Colonic mucosa (tissue), 4 donors: Measurements from ENCODE around the gene PANK2. TPM values are rescaled to one million over a fixed set of nuclear protein-coding genes. Genes with fewer than 3 reads are reported as not detected.

ENCODE experiments used
- DNase-seq: peaks from one replicate; pipeline ENCODE4 v3.0.0-alpha.2; 2020
- H3K27ac ChIP-seq: fragments of 200-600 bp; one replicate; pipeline ENCODE4 v1.8.0; 2021
- H3K27me3 ChIP-seq: fragments of 200-600 bp; one replicate; pipeline ENCODE4 v1.8.0; 2021
- H3K36me3 ChIP-seq: fragments of 200-600 bp; one replicate; pipeline ENCODE4 v1.8.0; 2021
- H3K4me1 ChIP-seq: fragments of 200-600 bp; one replicate; pipeline ENCODE4 v1.8.0; 2021; ENCODE audit warnings: mild to moderate bottlenecking
- H3K4me3 ChIP-seq: fragments of 200-600 bp; one replicate; pipeline ENCODE4 v1.8.0; 2021
- H3K9ac ChIP-seq, 2 donors: one replicate each; pipeline ENCODE4 v1.7.0; 2013; ENCODE audit warnings: control low read depth in 2 of 2, low read depth in 2 of 2, low read length in 2 of 2
- H3K9me3 ChIP-seq: fragments of 200-600 bp; one replicate; pipeline ENCODE4 v1.8.0; 2021
- intact Hi-C: fragments of 100-400 bp; cut with DNase I; formaldehyde crosslinking; loops from one replicate; pipeline ENCODE4 v1.14.1; 2022
- total RNA-seq, 2 donors: library from RNA; stranded (reverse); fragmentation: NEBNext Ultra II Directional in 1 of 2; extraction: Animal tissue kit (Norgen Biotek cat#: 25700) in 1 of 2; gene quantifications; one replicate each; pipeline ENCODE4 v1.2.1, GENCODE V29; 2021
- TF ChIP-seq, protein P1 (sequence below): fragments of 200-600 bp; IDR thresholded peaks from one replicate; pipeline ENCODE4 v1.8.0; 2022; ENCODE audit warnings: antibody characterized with exemption, mild to moderate bottlenecking
- donor health status: healthy.
- donor health status: DM: no; HTN: no; CAD: no.
- donor health status: DM: no; HTN: no; CAD: no.

The PANK2 gene
- total RNA-seq, 2 donors from 2014 or later = 29.7 to 31.3 TPM

DNA sequence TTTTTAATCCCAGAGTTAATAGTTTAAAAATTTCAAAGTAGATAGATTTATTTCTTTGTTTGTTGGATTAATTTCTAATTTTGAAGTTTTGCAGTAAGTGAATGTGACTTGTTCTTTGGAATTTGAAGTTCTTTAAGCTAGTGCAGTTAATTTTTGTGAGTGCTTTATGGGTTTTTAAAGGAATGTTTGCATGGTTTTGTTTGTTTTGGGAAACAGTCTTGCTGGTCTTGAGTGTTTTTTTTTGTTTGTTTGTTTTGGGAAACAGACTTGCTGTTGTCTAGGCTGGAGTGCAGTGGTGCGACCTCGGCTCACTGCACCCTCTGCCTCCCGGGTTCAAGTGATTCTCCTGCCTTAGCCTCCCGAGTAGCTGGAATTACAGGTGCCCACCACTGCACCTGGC lies 9.5 kb downstream of the PANK2 start:
- Histone ChIP-seq H3K27ac (no peak overlapping the region), H3K36me3 (no peaks in the 10 kb centered on the region), H3K4me1 (no peaks in the 10 kb centered on the region), H3K9me3 (no peaks in the 10 kb centered on the region), H3K9ac (no peak overlapping the region), H3K4me3 (no peak overlapping the region), H3K27me3 (no peaks in the 10 kb centered on the region)
- TF ChIP-seq, protein P1, sequence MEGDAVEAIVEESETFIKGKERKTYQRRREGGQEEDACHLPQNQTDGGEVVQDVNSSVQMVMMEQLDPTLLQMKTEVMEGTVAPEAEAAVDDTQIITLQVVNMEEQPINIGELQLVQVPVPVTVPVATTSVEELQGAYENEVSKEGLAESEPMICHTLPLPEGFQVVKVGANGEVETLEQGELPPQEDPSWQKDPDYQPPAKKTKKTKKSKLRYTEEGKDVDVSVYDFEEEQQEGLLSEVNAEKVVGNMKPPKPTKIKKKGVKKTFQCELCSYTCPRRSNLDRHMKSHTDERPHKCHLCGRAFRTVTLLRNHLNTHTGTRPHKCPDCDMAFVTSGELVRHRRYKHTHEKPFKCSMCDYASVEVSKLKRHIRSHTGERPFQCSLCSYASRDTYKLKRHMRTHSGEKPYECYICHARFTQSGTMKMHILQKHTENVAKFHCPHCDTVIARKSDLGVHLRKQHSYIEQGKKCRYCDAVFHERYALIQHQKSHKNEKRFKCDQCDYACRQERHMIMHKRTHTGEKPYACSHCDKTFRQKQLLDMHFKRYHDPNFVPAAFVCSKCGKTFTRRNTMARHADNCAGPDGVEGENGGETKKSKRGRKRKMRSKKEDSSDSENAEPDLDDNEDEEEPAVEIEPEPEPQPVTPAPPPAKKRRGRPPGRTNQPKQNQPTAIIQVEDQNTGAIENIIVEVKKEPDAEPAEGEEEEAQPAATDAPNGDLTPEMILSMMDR = no peak
- DNase-seq = no peak
- intact Hi-C loops = no loop called here

DNA sequence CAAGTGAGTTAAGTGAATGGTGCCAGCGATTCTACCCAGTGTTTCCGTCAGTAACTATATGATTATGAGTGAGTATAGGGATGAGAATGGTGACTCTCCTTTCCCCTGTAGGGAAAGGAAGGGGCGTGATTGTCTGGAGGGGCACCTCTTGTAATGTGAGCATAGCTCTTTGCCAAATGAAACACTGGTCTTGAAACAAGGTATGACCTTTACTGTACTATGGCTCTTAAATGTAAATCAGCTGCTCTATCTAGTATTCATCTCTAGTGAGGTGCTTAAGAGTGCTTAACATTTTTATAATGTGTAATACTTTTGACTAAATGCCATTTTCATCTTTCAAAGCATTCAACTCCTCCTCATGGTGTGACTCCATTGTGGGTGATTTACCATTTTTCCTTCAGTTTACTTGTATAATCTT lies 11.0 kb downstream of the PANK2 start:
- no peak for DNase-seq
- H3K4me3 ChIP-seq = no peak overlapping the region
- intact Hi-C loops = no loop called here
- no peaks in the 10 kb centered on the region for H3K9me3 ChIP-seq
- no peak overlapping the region for H3K9ac ChIP-seq
- no peaks in the 10 kb centered on the region for H3K27me3 ChIP-seq
- TF ChIP-seq, protein P1 = no peak
- H3K4me1 ChIP-seq = no peaks in the 10 kb centered on the region
- H3K36me3 ChIP-seq = no peaks in the 10 kb centered on the region
- H3K27ac ChIP-seq = no peak overlapping the region

DNA sequence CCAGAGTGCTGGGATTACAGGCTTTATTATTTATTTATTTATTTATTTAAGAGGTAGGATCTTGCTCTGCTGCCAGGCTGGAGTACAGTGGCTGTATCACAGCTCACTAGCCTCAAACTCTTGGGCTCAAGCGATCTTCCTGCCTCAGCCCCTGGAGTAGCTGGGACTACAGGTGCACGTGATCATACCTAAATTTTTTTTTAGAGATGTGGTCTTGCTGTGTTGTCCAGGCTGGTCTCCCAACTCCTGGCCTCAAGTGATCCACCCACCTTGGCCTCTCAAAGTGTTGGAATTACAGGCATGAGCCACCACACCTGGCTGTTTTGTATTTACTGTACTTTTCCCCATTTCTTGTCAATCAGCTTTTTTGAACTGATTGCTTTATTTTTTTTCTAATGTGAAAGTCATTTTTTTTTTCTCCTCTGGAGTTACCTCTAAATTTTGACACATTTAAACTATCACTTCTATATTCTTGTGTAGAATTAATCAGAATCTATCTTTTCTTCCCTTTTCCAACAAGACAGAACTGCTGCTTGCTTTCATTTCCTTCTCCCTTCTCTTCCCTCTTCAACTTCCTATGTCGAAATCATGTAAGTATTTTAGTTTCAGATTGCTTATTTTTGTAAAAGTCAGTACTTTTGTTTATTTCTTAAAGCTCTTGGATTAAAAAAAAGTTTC lies 12.0 kb downstream of the PANK2 start:
- TF ChIP-seq, protein P1 = no peak
- DNase-seq = no peak
- Histone ChIP-seq H3K9ac (no peak overlapping the region), H3K9me3 (no peaks in the 10 kb centered on the region), H3K4me3 (no peak overlapping the region), H3K36me3 (no peaks in the 10 kb centered on the region), H3K4me1 (no peaks in the 10 kb centered on the region), H3K27ac (no peak overlapping the region), H3K27me3 (no peaks in the 10 kb centered on the region)
- intact Hi-C loops = no loop called here

DNA sequence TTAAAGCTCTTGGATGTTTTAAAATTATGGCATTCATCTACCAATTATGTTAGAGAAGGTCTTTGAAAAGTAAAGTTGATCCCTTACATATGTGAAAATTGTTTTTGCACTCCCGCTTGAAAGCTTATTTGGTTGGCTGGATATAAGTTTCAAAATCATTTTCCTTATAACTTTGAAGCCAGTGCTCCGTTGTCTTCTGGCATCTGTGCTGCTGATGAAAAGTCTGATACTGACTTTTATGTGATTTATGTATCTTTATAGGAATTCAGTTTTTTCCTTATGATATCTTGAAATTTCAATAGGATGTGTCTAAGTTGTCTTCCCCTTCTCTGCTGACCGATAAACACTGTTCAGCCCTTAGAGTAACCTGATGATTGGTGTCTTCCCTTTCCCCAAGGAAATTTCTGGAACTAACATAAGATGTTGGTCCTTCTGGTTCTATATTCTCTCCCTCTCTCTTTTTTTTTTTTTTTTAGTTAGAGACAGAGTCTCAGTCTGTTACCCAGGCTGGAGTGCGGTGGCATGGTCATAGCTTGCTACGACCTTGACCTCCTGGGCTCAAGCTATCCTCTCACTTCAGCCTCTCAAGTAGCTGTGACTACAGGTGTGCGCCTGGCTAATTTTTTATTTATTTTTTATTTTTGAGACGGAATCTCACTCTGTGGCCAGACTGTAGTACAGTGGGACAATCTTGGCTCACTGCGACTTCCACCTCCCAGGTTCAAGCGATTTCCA lies 12.7 kb downstream of the PANK2 start:
- intact Hi-C loops = no loop called here
- Histone ChIP-seq H3K36me3 (no peaks in the 10 kb centered on the region), H3K9me3 (no peaks in the 10 kb centered on the region), H3K4me3 (no peak overlapping the region), H3K27ac (no peak overlapping the region), H3K4me1 (peaks cover 5% of the 10 kb centered on the region), H3K27me3 (no peaks in the 10 kb centered on the region), H3K9ac (no peak overlapping the region)
- TF ChIP-seq, protein P1 = no peak
- DNase-seq = no peak

DNA sequence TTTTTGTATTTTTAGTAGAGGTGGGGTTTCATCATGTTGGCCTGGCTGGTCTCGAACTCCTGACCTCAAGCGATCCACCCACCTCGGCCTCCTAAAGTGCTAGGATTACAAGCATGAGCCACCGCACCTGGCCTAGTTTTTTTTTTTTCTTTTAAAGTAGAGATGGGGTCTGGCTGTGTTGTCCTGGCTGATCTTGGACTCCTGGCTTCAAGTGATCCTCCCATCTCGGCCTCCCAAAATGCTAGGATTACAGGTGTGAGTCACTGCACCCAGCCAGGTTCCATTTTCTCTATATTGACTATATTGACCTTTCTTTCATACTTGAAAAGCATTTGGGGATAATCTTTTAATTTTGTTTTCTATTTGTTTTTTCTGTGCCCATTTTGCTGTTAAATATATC lies 13.3 kb downstream of the PANK2 start:
- intact Hi-C loops = no loop called here
- no peak overlapping the region for H3K4me3 ChIP-seq
- H3K36me3 ChIP-seq = no peaks in the 10 kb centered on the region
- no peaks in the 10 kb centered on the region for H3K9me3 ChIP-seq
- no peak overlapping the region for H3K27ac ChIP-seq
- TF ChIP-seq, protein P1 = no peak
- H3K4me1 ChIP-seq = peaks cover 5% of the 10 kb centered on the region
- no peaks in the 10 kb centered on the region for H3K27me3 ChIP-seq
- no peak for DNase-seq
- H3K9ac ChIP-seq = no peak overlapping the region
